HG03565 (cell line): Measurements from ENCODE around the gene SRA1.
A peak's percentile ranks its signal among the peaks of the same experiment; 100 is the strongest.

Experiments used
- ATAC-seq: cut with Tn5 transposase; IDR thresholded peaks from one replicate; pipeline ENCODE4 v1.9.1; 2021; ENCODE audit warnings: mild to moderate bottlenecking, moderate library complexity; ENCODE audit not compliant: unreplicated experiment

Gene SRA1

DNA sequence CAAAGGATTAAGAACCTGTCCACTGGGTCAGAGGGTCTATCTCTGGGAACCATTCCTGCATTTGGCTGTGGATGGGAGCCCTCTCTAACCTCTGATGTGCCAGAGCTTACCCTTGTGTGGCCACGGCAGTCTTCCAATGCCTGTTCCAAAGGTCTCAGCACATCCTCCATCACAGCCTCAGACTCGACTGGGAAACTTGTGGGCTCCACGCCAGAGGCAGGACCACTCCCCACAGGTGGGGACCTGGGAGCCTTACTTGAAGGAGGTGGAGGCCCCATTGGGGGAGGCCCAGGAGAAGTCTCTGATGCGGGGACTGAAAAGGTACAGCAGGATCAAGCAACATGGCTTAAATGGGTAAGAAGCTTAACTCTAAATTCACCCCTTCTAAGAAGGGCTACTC is 5.4 kb downstream of the SRA1 start:
- no peak for ATAC-seq

DNA sequence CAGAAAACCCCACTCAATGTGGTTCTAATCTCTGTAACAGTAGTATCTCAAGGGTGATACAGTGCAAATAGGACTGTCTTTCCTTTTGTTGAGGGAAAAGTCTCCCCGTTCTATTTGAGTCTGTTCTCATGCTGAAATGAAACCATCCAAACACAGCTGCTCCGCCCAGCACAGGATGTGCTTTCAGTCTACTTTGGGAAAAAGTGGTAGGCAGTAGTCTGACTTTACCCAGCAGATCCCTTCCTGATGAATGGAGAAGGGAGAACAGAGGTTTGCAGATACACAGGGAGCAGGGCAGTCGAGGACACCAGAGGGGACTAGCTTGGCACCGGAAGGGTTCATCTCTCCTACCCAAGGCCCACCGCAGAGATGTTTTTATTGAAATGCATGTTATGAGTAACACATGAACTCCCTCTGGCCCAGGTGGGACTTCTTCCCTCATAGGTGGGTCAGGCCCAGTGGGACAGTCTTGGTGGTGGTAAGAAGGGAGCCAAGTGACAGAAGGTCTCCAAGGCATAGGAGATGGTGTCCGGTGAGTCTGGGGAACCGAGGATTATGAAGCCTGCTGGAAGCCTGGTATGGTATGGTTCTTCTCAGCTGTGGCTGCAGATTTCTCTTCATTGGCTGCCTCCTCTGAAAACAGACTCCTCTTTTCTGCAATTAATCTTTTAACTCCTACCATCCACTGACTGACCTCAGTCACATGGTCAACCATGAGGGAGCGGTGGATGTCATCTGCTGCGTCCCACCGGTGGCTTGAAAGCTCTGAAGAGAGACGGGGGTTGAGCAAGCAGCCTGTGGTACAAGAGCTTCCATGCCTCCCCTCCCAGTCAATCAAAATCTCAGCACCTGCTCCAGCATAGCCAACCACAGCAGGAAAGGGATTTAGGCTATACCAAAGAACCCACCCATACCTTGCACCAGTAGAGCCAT is 6.9 kb downstream of the SRA1 start:
- ATAC-seq, result no peak

DNA sequence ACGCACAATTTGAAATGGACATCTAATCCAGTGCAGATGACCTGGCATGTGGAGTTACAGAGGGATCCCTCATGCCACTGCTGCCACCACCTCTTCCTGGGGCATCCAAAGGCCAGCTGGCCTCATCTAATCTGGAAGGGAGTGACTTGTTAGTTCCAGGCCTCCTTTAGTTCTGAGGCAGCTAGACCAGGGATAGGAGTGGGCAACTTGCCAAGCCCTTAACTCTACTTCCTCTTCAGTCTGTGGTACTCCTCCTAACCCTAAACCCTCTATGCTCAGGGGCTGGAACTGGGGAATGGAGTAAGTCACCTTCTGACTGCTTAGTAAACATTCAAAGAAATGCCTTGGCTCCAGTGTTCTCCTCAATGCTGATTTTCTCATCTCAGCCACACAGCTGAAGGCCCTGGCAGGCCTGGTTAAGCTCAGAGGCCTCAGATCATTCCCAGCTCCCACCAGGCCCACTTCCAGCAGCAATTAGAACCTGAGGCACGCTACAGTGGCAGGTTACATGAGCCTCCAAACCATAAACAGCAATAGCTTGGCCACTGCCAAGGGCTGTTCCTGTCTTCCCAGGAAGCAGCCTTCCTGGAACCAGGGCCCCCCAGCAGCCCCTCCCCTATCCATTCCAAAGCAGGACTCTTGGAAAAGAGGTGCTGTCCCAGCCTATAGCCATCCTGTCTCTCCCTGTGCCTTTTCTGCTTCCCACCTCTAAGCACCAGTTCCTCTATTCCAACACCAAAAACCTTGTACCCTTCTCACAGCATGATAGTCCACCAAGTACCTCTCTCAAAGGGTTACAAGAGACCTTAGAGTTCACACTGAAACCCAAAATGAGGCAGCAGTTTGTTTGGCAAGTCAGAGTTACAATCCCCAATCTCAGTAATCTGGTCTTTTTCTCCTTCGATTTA is 7.8 kb downstream of the SRA1 start:
- no peak for ATAC-seq

DNA sequence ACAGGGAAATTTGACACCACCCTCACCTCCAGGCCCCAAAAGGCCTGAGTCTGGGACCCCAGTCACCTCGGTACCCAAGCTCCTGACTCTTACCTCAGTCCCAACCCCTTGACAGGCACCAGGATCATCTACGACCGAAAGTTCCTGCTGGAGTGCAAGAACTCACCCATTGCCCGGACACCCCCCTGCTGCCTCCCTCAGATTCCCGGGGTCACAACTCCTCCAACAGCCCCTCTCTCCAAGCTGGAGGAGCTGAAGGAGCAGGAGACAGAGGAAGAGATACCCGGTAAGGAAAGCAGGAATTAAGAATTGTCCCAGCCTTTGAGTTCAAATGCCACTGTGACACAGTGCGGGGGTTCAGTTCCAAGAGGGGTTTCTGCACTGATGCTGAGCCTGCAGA is 8.5 kb downstream of the SRA1 start:
- ATAC-seq, result no peak

DNA sequence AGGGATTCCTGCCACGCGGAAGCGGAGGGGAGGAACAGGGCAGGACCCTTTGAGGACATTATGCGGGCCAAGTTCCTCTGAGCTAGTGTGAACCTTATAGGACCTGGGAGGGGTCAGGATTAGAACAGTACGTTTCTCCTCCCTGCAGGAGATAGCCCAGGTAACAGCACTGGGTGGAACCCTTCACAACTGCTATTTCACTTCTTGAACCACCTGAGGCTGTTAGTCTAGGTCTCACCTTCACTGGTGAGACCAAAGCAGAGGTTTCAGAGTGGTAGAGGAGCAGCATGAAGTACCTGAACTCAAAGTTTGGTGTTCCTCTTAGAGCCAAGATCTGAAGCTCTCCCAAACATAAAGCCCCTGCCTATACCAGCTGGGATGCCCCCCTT is 9.0 kb downstream of the SRA1 start:
- ATAC-seq, result no peak

DNA sequence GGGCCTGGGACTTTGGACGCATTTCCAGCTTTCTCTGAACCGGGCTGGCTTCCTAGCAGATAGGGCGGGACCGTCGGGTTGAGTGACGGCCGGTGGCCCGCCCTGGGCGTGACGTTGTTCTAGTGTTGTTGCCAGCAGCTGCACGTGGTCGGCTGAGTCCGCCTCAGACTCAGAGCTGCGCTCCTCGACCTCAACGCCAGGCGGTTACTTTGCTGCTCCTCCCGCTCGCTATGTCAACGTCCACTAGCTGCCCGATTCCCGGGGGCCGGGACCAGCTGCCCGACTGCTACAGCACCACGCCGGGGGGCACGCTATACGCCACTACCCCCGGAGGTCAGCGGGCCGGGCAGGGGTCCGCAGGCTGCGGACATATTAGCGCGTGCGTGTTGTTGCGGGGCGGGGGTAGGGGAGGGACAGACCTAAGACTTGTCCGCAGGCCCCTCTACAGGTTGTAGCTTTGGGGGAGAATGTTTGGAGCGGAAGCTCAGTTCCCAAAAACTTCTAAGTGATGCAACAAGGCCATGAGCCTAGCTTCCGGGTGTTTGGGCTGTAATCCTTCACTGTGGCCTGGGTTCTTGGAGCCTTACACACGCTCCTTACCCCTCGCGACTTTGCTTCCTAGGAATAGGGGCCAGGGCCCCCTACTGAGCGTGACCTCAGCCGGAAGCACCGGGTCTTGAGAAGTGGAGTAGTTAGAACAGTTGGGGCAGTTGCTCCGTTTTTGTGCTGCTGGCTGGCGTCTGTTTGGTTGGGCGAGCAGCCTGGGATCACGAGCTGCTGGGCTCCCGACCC is 9.6 kb downstream of the SRA1 start, which contains the start of gene EIF4EBP3:
Gene EIF4EBP3, plus strand, starts transcription at position 155 of the 792 bp plus-strand sequence. Its CDS starts 76 bp downstream, at position 231.
- ATAC-seq, result peak; percentile 98

DNA sequence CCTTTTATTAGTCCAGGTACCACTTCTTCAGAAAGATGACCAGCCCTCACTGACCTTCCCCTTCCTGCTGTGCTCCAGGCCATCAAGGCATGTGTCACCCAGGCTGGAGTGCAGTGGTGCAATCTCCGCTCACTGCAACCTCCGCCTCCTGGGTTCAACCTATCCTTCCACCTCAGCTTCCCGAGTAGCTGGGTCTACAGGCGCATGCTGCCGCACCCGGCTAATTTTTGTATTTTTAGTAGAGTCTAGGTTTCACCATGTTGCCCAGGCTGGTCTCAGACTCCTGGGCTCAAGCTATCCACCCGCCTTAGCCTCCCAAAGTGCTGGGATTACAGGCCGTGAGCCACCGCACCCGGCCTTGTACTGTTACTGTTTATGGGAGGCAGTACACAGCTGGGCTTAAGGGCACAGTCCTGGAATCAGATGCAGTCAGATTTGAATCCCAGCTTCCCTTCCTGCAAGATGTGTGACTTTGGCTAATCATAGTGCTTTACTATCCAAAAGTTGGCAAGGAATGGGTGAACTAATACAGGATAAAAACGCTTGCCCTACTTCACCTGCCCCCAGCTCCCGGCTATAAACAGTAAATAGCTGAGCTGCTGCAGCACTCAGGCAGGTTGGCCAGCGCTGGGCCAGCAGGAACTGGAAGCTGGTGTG is 10.3 kb downstream of the SRA1 start:
- no peak for ATAC-seq

DNA sequence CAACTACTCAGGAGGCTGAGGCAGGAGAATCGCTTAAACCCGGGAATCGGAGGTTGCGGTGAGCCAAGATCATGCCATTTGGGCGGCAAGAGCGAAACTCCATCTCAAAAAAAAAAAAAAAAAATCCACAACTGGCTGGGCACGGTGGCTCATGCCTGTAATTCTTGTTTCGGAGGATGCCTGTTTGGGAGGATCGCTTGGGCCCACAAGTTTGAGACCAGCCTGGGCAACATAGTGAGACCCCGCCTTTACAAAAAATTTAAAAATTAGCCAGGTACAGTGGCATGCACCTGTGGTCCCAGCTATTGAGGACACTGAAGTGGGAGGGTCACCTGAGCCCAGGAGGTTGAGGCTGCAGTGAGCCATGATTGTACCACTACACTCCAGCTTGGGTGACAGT is 11.7 kb downstream of the SRA1 start:
- ATAC-seq, result no peak

DNA sequence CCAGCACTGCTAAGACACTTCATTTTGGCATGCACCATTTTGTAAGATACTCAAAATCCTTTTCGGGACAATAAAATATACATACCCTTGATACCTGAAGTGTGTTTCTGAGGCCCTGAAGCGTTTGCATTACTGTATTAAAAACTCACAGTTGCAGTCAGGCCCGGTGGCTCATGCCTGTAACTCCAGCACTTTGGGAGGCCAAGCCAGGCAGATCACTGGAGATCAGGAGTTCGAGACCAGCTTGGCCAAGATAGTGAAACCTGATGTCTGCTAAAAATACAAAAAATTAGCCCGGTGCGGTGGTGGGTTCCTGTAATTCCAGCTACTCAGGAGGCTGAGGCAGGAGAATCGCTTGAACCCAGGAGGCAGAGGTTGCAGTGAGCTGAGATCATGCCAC is 12.3 kb downstream of the SRA1 start:
- ATAC-seq, result no peak

DNA sequence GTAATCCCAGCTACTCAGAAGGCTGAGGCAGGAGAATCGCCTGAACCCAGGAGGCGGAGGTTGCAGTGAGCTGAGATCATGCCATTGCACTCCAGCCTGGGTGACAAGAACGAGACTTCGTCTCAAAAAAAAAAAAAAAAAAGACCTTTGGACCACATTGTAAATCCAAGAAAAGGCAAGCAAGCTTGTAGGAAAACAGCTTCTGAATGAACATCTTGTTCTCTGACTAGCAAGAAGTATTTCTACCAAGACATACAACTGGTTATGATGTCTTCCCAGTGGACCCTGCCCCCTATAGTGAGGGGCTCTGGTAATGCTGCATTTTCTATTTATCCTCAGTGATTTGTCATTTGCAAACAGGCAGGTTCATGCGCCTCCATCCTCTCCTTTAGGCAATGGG is 14.3 kb downstream of the SRA1 start:
- no peak for ATAC-seq

DNA sequence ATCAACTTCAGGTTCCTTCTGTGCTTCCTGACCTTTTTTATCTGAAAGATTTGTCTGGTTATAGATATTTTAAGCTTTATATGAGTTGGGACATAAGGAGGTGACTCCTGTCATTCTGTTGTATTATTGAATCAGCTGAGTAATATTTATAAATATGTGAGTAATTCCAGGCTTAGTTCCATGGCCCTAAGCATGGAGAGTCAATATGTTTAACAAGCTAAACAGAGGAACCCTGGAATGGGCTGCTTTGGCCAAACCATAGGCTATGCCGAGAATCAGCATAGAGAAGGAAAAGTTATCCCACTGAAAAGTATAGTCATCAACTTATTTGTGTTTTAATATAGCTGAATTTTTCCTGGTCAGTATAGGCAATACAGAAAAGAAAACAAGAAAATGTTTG is 17.0 kb downstream of the SRA1 start:
- ATAC-seq, result no peak

DNA sequence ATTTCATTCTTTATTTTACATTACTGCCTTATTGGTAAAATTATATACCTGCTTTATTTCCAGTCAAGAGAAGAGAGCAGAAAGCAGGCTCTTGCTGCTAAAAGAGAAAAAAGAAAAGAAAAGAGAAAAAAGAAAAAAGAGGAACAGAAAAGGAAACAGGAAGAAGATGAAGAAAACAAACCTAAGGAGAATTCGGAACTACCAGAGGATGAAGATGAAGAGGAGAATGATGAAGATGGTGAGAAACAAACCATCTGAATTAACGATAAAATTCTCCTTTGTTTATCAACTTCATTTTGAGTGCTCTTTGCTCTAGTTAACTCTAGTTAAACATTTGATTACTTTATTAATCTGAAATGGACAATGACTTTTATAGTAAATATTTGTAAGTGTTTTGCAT is 33.3 kb downstream of the SRA1 start:
- ATAC-seq, result no peak

DNA sequence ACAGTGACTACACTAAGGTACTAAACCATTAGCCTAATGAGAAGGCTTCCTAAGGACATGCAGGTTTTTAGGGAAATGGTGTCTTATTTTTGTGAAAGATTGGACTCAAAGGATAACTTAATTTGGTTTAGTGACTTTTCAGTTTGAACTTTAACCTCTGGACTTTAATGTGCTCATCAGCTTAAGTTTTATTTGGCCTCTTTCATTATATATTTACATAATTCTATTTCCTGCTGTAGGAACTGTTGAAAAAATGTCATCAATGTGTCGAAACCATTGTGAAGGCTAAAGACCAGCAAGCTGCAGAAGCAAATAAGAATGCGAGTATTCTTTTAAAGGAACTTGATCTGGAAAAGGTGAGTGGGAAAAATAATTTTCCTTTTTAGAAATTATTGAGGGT is 44.1 kb downstream of the SRA1 start:
- ATAC-seq, result no peak

DNA sequence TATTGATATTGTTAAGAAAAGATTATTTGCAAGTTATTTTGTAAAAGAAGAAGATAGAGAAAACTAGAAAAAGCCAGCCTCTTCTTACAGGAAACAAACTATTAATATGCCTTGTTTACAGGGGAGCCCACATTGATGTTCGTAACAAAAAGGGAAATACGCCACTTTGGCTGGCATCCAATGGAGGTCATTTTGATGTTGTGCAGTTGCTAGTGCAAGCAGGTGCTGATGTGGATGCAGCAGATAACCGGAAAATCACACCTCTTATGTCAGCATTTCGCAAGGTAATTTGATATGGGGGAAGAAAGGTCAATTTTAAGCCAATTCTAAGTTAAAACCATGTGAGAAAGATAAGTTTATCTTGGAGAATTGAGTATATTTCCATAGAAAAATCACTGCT is 47.4 kb downstream of the SRA1 start:
- no peak for ATAC-seq

DNA sequence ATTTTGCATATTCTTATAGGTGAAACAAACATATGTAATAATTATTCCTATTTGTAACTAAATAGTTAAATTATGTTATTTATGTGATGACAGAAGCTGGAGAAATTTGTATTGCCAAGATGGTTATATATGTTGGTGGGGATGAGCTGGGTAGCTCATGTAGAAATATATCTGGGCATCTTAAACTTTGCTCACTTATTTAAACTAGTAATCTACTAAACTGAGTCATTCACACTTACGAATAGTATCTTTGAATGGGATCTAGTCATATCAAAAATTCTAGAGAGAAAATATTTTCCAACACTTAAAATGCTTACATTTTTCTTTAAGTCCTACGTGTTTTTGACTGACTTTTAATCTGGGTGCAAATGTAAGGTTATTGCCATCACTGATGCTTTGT is 54.4 kb downstream of the SRA1 start:
- no peak for ATAC-seq
